OCI-LY1 (cell line): ENCODE data around the gene TMEM115.

Experiments
- CTCF ChIP-seq: fragments of 200-600 bp; sonication (generic), shearing (Covaris generic); IDR thresholded peaks from 2 replicates; pipeline ENCODE4 v1.5.1; 2017; ENCODE audit warnings: mild to moderate bottlenecking, antibody characterized with exemption, low read length, moderate library complexity, mixed read lengths
- EZH2 ChIP-seq: fragments of 200-600 bp; sonication (generic), shearing (Covaris generic); IDR thresholded peaks from 2 replicates; pipeline ENCODE4 v1.8.0; 2017; ENCODE audit warnings: borderline replicate concordance, mixed run types, mild to moderate bottlenecking, antibody characterized with exemption, low read length, moderate library complexity, mixed read lengths

- no peak for TF ChIP-seq CTCF
- TF ChIP-seq EZH2 = no peak
Measured at GRCh38 chr3:50317300-50317699, 42.0 kb downstream of the TMEM115 start.
